Panc1 (cell line): ENCODE results near the gene C5AR2. TPM values are rescaled to one million over a fixed set of nuclear protein-coding genes. Genes with fewer than 3 reads are reported as not detected.

Source experiments
- ATAC-seq: fragments of 200-7000 bp; cut with Tn5 transposase; 2 replicates; pipeline ENCODE4 v1.9.1; 2020; ENCODE audit warnings: mild to moderate bottlenecking, moderate library complexity
- BruUV-seq: library from RNA; stranded (reverse); fragments of 400-500 nt; replicated peaks from 2 replicates; lab custom pipeline; 2021; lab: Mats Ljungman, UMichigan
- CTCF ChIA-PET: fragments of 300-600 bp; sonication (Branson Sonifier 250); formaldehyde crosslinking; loops from one replicate; lab custom pipeline; 2022; ENCODE audit warnings: antibody characterized with exemption; lab: Charles Lee
- POLR2A ChIA-PET: fragments of 300-600 bp; sonication (Branson Sonifier 250); formaldehyde crosslinking; loops from one replicate; lab custom pipeline; 2022; ENCODE audit warnings: antibody characterized with exemption; lab: Charles Lee
- DNase-seq: peaks from one replicate; pipeline ENCODE4 v3.0.0-alpha.2; 2010; ENCODE audit warnings: low read depth, low spot score
- H3K27ac ChIP-seq: 2 replicates; pipeline ENCODE4 v1.5.1; 2011; ENCODE audit warnings: mild to moderate bottlenecking, low read length, inconsistent platforms
- H3K27me3 ChIP-seq: fragments of 200-500 bp; sonication (Bioruptor generic); 2 replicates; pipeline ENCODE4 v1.6.0; 2014; ENCODE audit warnings: low read length, inconsistent platforms; ENCODE audit not compliant: control insufficient read depth, insufficient read depth
- H3K36me3 ChIP-seq: fragments of 200-500 bp; sonication (Bioruptor generic); 2 replicates; pipeline ENCODE4 v1.5.1; 2014; ENCODE audit warnings: inconsistent platforms, mild to moderate bottlenecking, low read length, moderate library complexity; ENCODE audit not compliant: control insufficient read depth, insufficient read depth
- H3K4me1 ChIP-seq: 2 replicates; pipeline ENCODE4 v1.5.1; 2011; ENCODE audit warnings: inconsistent platforms, mild to moderate bottlenecking, low read length, moderate library complexity; ENCODE audit not compliant: control insufficient read depth, insufficient read depth
- H3K4me3 ChIP-seq, 2 experiments: 2 replicates each; pipeline ENCODE4 v1.5.1; 2011 to 2012; ENCODE audit warnings: low read depth in 2 of 2, low read length in 2 of 2, mild to moderate bottlenecking in 2 of 2, inconsistent platforms in 1 of 2, moderate library complexity in 1 of 2
- H3K9me3 ChIP-seq: fragments of 200-500 bp; sonication (Bioruptor generic); 2 replicates; pipeline ENCODE4 v1.5.1; 2014; ENCODE audit warnings: low read depth, mild to moderate bottlenecking, inconsistent platforms, low read length, moderate library complexity; ENCODE audit not compliant: control insufficient read depth, insufficient read depth
- POLR2AphosphoS5 ChIP-seq: IDR thresholded peaks from 2 replicates; pipeline ENCODE4 v1.6.1; 2012; ENCODE audit warnings: mild to moderate bottlenecking, low read depth, low read length, moderate library complexity
- SIN3A ChIP-seq: IDR thresholded peaks from 2 replicates; pipeline ENCODE4 v1.6.1; 2012; ENCODE audit warnings: low read depth, mild to moderate bottlenecking, low read length, moderate library complexity, borderline replicate concordance; ENCODE audit not compliant: insufficient read depth
- TCF7L2 ChIP-seq: IDR thresholded peaks from 2 replicates; pipeline ENCODE4 v1.6.1; 2011; ENCODE audit warnings: mild to moderate bottlenecking, low read depth, low read length, inconsistent platforms
- in situ Hi-C: cut with HindIII; loops from 2 replicates; pipeline ENCODE4 v1.10.0; 2016; ENCODE audit warnings: low sequenced_read_pairs, low pct_unique_long_range_greater_than_20kb
- intact Hi-C: fragments of 100-400 bp; cut with micrococcal nuclease; formaldehyde crosslinking; loops from one replicate; pipeline ENCODE4 v1.10.0; 2022; ENCODE audit not compliant: unreplicated experiment
- total RNA-seq: library from RNA; stranded (reverse); gene quantifications from one replicate; pipeline ENCODE4 v1.2.1, GENCODE V29; 2021; ENCODE audit not compliant: unreplicated experiment
- TF ChIP-seq, protein P1 (sequence below), 2 experiments: IDR thresholded peaks; 2 replicates each; pipeline ENCODE4 v1.6.1; 2011 to 2012; ENCODE audit warnings: low read depth in 2 of 2, control low read depth in 1 of 2, low read length in 1 of 2, mild to moderate bottlenecking in 1 of 2, moderate library complexity in 1 of 2; ENCODE audit not compliant: insufficient read depth in 1 of 2
- TF ChIP-seq, protein P2 (sequence below): fragments of 450-650 bp; IDR thresholded peaks from 2 replicates; pipeline ENCODE4 v1.5.1; 2017; ENCODE audit warnings: mild to moderate bottlenecking

Gene C5AR2
- total RNA-seq, 1 experiment from 2014 or later, result 0.03 TPM

DNA sequence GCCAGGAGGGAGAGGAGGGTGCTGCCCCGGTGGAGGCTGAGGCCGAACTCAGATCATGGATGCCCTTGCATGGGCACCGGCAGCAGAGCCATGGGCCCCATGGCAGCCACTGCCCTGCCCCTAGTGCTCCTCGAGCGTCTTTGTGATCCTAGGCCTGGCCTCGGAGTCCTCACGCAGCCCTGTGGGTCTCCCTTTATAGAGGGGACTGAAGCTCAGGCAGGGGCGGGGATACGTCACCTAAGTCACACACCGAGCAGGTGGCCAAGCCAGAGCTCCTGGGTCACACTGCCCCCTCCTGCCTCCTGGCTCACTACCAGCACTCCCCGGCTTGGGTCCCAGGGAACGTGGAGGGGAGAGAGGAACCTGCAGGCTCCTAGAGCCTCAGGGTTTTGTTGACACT is 45.8 kb downstream of the C5AR2 start:
- CTCF ChIA-PET, result interaction anchor here (0.6 kb wide), 1 partner anchor 8 kb away, joined by 6 read pairs; no protein-coding TSS in a partner anchor
- no peaks in the 10 kb centered on the region for H3K27me3 ChIP-seq
- H3K4me1 ChIP-seq, result no peaks in the 10 kb centered on the region
- no peak for ATAC-seq
- no peaks in the 10 kb centered on the region for H3K9me3 ChIP-seq
- H3K36me3 ChIP-seq, result no peaks in the 10 kb centered on the region; the same call in 1 of the 2 replicates
- no TSS peak for BruUV-seq
- H3K27ac ChIP-seq, result no peak overlapping the region
- intact Hi-C loops, result no loop called here
- DNase-seq, result no peak
- TF ChIP-seq, protein P1, sequence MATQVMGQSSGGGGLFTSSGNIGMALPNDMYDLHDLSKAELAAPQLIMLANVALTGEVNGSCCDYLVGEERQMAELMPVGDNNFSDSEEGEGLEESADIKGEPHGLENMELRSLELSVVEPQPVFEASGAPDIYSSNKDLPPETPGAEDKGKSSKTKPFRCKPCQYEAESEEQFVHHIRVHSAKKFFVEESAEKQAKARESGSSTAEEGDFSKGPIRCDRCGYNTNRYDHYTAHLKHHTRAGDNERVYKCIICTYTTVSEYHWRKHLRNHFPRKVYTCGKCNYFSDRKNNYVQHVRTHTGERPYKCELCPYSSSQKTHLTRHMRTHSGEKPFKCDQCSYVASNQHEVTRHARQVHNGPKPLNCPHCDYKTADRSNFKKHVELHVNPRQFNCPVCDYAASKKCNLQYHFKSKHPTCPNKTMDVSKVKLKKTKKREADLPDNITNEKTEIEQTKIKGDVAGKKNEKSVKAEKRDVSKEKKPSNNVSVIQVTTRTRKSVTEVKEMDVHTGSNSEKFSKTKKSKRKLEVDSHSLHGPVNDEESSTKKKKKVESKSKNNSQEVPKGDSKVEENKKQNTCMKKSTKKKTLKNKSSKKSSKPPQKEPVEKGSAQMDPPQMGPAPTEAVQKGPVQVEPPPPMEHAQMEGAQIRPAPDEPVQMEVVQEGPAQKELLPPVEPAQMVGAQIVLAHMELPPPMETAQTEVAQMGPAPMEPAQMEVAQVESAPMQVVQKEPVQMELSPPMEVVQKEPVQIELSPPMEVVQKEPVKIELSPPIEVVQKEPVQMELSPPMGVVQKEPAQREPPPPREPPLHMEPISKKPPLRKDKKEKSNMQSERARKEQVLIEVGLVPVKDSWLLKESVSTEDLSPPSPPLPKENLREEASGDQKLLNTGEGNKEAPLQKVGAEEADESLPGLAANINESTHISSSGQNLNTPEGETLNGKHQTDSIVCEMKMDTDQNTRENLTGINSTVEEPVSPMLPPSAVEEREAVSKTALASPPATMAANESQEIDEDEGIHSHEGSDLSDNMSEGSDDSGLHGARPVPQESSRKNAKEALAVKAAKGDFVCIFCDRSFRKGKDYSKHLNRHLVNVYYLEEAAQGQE (IDR thresholded peaks at IDR 0.05; ENCODE audit: insufficient read depth in 1 of 2, low read depth in 2 of 2, low read length in 1 of 2), result no peak
- TF ChIP-seq POLR2AphosphoS5, result no peak
- TF ChIP-seq, protein P2, sequence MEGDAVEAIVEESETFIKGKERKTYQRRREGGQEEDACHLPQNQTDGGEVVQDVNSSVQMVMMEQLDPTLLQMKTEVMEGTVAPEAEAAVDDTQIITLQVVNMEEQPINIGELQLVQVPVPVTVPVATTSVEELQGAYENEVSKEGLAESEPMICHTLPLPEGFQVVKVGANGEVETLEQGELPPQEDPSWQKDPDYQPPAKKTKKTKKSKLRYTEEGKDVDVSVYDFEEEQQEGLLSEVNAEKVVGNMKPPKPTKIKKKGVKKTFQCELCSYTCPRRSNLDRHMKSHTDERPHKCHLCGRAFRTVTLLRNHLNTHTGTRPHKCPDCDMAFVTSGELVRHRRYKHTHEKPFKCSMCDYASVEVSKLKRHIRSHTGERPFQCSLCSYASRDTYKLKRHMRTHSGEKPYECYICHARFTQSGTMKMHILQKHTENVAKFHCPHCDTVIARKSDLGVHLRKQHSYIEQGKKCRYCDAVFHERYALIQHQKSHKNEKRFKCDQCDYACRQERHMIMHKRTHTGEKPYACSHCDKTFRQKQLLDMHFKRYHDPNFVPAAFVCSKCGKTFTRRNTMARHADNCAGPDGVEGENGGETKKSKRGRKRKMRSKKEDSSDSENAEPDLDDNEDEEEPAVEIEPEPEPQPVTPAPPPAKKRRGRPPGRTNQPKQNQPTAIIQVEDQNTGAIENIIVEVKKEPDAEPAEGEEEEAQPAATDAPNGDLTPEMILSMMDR, result no peak
- TF ChIP-seq TCF7L2, result no peak
- no peak for TF ChIP-seq SIN3A
- POLR2A ChIA-PET, result no interaction called here
- in situ Hi-C loops, result no loop called here
- no peak overlapping the region for H3K4me3 ChIP-seq

DNA sequence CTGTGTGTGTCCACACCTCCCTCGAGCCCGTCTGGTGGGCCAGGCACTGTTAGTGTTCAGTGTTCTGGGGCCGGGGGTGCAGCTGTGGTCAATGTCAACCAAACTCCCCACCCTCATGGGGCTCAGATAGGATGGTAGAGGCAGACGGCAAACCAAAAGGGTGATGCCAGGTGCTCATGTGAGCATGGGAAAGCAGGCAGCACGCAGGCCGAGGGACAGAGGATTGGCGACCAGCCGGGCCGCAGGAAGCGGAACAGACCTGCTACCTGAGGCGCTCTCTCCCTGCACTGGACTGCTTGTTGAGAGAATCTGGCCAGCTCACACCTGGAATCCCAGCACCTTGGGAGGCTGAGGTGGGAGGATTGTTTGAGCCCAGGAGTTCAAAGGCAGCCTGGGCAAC is 46.3 kb downstream of the C5AR2 start:
- Histone ChIP-seq H3K9me3 (no peaks in the 10 kb centered on the region), H3K4me3 (no peak overlapping the region), H3K36me3 (no peaks in the 10 kb centered on the region; the same call in 1 of the 2 replicates), H3K27ac (no peak overlapping the region), H3K27me3 (no peaks in the 10 kb centered on the region), H3K4me1 (no peaks in the 10 kb centered on the region)
- in situ Hi-C loops, result no loop called here
- POLR2A ChIA-PET, result no interaction called here
- no TSS peak for BruUV-seq
- no peak for TF ChIP-seq SIN3A
- no peak for TF ChIP-seq TCF7L2
- no peak for TF ChIP-seq POLR2AphosphoS5
- TF ChIP-seq, protein P1 (IDR thresholded peaks at IDR 0.05; ENCODE audit: insufficient read depth in 1 of 2, low read depth in 2 of 2, low read length in 1 of 2), result no peak
- TF ChIP-seq, protein P2, result no peak
- DNase-seq (no peak), ATAC-seq (no peak)
- intact Hi-C loops, result no loop called here
- CTCF ChIA-PET, result no interaction called here
